ENCODE data around the gene CSRP1.

GRCh38 chr1:201544710-201545109, 37.8 kb upstream of the CSRP1 start:
- no peak for TF ChIP-seq CTCF (IDR thresholded peaks at IDR 0.05 in 2 of 3, conservative IDR thresholded peaks at IDR 0.05 in 1 of 3; ENCODE audit: insufficient read depth in 2 of 3, low read depth in 1 of 3, low read length in 3 of 3)
- no peak for TF ChIP-seq ZNF589 (CRISPR knock-in tag; IDR thresholded peaks at IDR 0.05; ENCODE audit: low read depth)
- no peak for TF ChIP-seq TRIM25 (IDR thresholded peaks at IDR 0.05; ENCODE audit: borderline replicate concordance)
- no peak for TF ChIP-seq RBM15 (IDR thresholded peaks at IDR 0.05; ENCODE audit: insufficient read depth, low read length)
- TF ChIP-seq RFX5 (IDR thresholded peaks at IDR 0.05; ENCODE audit: low read depth, low read length): no peak
- TF ChIP-seq ESRRA (IDR thresholded peaks at IDR 0.05; ENCODE audit: borderline replicate concordance, low read depth): no peak
